Neural cell (in vitro differentiated cells): ENCODE data around the gene BCL3.

Experiments used
- EZH2 ChIP-seq: fragments of 200-600, 300-800 bp; shearing (Covaris generic), sonication (generic); IDR thresholded peaks from 2 replicates; pipeline ENCODE4 v1.6.1; 2014; ENCODE audit warnings: antibody characterized with exemption, low read length, borderline replicate concordance, mild to moderate bottlenecking; ENCODE audit not compliant: insufficient read depth, poor library complexity, severe bottlenecking
- POLR2AphosphoS5 ChIP-seq: IDR thresholded peaks from 2 replicates; pipeline ENCODE4 v1.6.1; 2012
- SMC3 ChIP-seq: fragments of 450-650 bp; conservative IDR thresholded peaks from 2 replicates; pipeline ENCODE4 v1.6.1; 2014; ENCODE audit warnings: antibody characterized with exemption, mild to moderate bottlenecking, moderate library complexity; ENCODE audit not compliant: poor library complexity
- TF ChIP-seq, protein P1 (sequence below): fragments of 450-650 bp; IDR thresholded peaks from 2 replicates; pipeline ENCODE4 v1.5.1; 2014; ENCODE audit warnings: antibody characterized with exemption, mild to moderate bottlenecking, moderate library complexity; ENCODE audit not compliant: poor library complexity, severe bottlenecking

DNA sequence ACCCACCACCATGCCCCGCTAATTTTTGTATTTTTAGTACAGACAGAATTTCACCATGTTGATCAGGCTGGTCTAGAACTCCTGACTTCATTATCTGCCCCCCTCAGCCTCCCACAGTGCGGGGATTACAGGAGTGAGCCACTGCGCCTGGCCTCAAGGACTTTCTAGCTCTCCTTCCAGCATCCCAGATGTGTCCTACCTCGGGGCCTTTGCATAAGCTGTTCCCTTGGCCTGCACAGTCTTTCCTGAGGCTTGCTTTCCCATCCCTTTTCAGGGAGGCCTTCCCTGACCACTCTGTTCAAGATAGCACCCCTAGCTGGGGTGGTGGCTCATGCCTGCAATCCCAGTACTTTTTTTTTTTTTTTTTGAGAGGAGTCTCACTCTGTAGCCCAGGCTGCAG lies 46.1 kb downstream of the BCL3 start:
- TF ChIP-seq, protein P1, sequence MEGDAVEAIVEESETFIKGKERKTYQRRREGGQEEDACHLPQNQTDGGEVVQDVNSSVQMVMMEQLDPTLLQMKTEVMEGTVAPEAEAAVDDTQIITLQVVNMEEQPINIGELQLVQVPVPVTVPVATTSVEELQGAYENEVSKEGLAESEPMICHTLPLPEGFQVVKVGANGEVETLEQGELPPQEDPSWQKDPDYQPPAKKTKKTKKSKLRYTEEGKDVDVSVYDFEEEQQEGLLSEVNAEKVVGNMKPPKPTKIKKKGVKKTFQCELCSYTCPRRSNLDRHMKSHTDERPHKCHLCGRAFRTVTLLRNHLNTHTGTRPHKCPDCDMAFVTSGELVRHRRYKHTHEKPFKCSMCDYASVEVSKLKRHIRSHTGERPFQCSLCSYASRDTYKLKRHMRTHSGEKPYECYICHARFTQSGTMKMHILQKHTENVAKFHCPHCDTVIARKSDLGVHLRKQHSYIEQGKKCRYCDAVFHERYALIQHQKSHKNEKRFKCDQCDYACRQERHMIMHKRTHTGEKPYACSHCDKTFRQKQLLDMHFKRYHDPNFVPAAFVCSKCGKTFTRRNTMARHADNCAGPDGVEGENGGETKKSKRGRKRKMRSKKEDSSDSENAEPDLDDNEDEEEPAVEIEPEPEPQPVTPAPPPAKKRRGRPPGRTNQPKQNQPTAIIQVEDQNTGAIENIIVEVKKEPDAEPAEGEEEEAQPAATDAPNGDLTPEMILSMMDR, result no peak
- no peak for TF ChIP-seq SMC3
- no peak for TF ChIP-seq POLR2AphosphoS5
- TF ChIP-seq EZH2, result no peak
